ENCODE measurements around the gene SOCS6.

DNA sequence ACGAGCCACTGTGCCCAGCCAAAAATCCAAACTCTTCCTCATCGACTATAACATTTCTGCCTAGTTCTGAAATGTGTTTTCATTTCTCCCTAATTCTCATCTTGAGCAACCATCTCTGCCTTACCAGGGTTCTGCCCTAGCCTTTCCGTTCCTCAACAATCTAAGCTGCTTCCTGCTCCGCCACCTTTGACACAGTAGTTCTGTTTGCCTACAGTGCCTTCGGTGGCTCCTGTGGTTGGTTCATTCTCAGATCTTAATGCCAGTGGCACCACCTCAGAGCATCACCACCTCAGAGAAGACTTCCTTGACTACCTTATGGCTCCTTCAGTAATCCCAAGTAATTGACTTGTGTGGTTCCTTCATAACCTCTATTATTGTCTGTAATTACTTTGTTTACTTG is 3.8 kb downstream of the SOCS6 start:
- TF ChIP-seq, protein P1, sequence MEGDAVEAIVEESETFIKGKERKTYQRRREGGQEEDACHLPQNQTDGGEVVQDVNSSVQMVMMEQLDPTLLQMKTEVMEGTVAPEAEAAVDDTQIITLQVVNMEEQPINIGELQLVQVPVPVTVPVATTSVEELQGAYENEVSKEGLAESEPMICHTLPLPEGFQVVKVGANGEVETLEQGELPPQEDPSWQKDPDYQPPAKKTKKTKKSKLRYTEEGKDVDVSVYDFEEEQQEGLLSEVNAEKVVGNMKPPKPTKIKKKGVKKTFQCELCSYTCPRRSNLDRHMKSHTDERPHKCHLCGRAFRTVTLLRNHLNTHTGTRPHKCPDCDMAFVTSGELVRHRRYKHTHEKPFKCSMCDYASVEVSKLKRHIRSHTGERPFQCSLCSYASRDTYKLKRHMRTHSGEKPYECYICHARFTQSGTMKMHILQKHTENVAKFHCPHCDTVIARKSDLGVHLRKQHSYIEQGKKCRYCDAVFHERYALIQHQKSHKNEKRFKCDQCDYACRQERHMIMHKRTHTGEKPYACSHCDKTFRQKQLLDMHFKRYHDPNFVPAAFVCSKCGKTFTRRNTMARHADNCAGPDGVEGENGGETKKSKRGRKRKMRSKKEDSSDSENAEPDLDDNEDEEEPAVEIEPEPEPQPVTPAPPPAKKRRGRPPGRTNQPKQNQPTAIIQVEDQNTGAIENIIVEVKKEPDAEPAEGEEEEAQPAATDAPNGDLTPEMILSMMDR (IDR thresholded peaks at IDR 0.05), result no peak
- TF ChIP-seq EP300 (IDR thresholded peaks at IDR 0.05) (no peak), POLR2AphosphoS5 (IDR thresholded peaks at IDR 0.05) (no peak), POLR2A (IDR thresholded peaks at IDR 0.05; ENCODE audit: low read depth) (no peak)
